BLaER1 (cell line): ENCODE measurements around the gene DEFB126.

Experiments used
- H3K27ac ChIP-seq: shearing (Covaris generic); formaldehyde crosslinking; 2 replicates; pipeline ENCODE4 v1.8.1; 2022
- H3K27me3 ChIP-seq: shearing (Covaris generic); formaldehyde crosslinking; 2 replicates; pipeline ENCODE4 v1.8.1; 2022
- H3K36me3 ChIP-seq: shearing (Covaris generic); formaldehyde crosslinking; 2 replicates; pipeline ENCODE4 v1.8.1; 2022
- H3K4me1 ChIP-seq: shearing (Covaris generic); formaldehyde crosslinking; 2 replicates; pipeline ENCODE4 v1.8.1; 2022
- H3K4me2 ChIP-seq: shearing (Covaris generic); formaldehyde crosslinking; 2 replicates; pipeline ENCODE4 v1.8.1; 2022
- H3K4me3 ChIP-seq: shearing (Covaris generic); formaldehyde crosslinking; 2 replicates; pipeline ENCODE4 v1.8.1; 2022
- H3K9ac ChIP-seq: shearing (Covaris generic); formaldehyde crosslinking; 2 replicates; pipeline ENCODE4 v1.8.1; 2022
- H3K9me3 ChIP-seq: shearing (Covaris generic); formaldehyde crosslinking; 2 replicates; pipeline ENCODE4 v1.8.1; 2022
- H4K20me1 ChIP-seq: shearing (Covaris generic); formaldehyde crosslinking; 2 replicates; pipeline ENCODE4 v1.8.1; 2022
- Cebpa-rat ChIP-seq: shearing (Covaris generic); IDR thresholded peaks from 2 replicates; pipeline ENCODE4 v1.8.1; 2022

DEFB126 gene

DNA sequence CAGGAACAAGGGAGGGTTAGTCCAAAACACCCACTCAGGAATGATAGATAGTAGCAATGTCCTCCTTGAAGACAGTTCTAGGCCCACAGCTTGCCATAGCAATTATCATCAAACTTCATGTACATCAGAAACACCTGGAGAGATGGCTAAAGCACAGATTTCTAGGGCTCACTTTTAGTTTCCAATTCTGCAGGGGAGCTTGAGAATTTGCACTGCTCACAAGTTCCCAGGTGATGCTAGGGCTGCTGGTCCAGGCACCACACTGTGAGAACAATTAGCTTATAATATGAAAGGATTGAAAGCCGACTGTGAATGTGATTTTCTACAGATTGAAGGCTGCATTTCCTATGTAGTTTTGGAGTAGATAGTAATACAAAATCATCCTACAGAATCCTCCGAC, 3.5 kb downstream of the DEFB126 start:
- Histone ChIP-seq H4K20me1 (no peaks in the 10 kb centered on the region), H3K4me2 (no peak overlapping the region), H3K4me3 (no peak overlapping the region), H3K9ac (no peak overlapping the region), H3K4me1 (no peaks in the 10 kb centered on the region), H3K9me3 (no peaks in the 10 kb centered on the region), H3K36me3 (no peaks in the 10 kb centered on the region), H3K27ac (no peak overlapping the region), H3K27me3 (no peaks in the 10 kb centered on the region)
- no peak for TF ChIP-seq Cebpa-rat

GRCh38 chr20:152131-152530, 9.7 kb downstream of the DEFB126 start:
- no peak overlapping the region for H3K4me2 ChIP-seq
- H3K27ac ChIP-seq: no peak overlapping the region
- no peaks in the 10 kb centered on the region for H3K9me3 ChIP-seq
- H3K4me1 ChIP-seq: peaks cover 3% of the 10 kb centered on the region
- no peak overlapping the region for H3K9ac ChIP-seq
- TF ChIP-seq Cebpa-rat: no peak
- no peaks in the 10 kb centered on the region for H3K36me3 ChIP-seq
- H3K4me3 ChIP-seq: no peak overlapping the region
- no peaks in the 10 kb centered on the region for H4K20me1 ChIP-seq
- H3K27me3 ChIP-seq: no peaks in the 10 kb centered on the region

DNA sequence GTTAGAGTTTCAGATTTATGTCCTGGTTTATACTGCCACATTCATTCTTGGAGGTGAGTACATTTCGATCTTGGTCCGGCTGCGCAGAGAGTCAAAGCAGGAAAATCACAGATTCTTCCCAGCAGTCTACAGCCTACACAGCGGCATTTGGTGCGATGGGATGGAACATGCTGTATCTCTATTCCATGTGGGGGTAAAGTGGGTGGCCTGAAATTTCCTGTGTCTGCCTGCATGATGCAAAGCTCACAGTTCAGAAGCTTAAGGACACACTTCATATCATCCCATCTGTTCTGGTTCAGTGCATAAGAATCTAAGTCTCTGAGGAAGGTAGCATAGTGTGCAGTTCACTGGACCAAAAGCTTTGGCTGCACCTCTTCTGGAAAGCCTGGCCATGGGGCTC, 14.8 kb downstream of the DEFB126 start, which contains the start of gene DEFB127:
TSS of gene DEFB127 (plus strand) at position 301 of the 400 bp plus-strand sequence. CDS start at position 392, 91 bp downstream.
- no peak within 1 kb of the TSS for H3K9ac ChIP-seq
- peaks cover 7% of the 10 kb centered on the region for H3K4me1 ChIP-seq
- no peak within 1 kb of the TSS for H3K27ac ChIP-seq
- H3K36me3 ChIP-seq: no peaks in the 10 kb centered on the region
- no peak within 1 kb of the TSS for H3K4me3 ChIP-seq
- H4K20me1 ChIP-seq: no peaks in the 10 kb centered on the region
- peak within 1 kb of the TSS; percentile 33 for H3K4me2 ChIP-seq
- no peaks in the 10 kb centered on the region for H3K9me3 ChIP-seq
- TF ChIP-seq Cebpa-rat: no peak
- no peaks in the 10 kb centered on the region for H3K27me3 ChIP-seq

- no peak overlapping the region for H3K27ac ChIP-seq
- H4K20me1 ChIP-seq: no peaks in the 10 kb centered on the region
- no peak for TF ChIP-seq Cebpa-rat
- no peaks in the 10 kb centered on the region for H3K27me3 ChIP-seq
- no peaks in the 10 kb centered on the region for H3K9me3 ChIP-seq
- H3K9ac ChIP-seq: no peak overlapping the region
- no peaks in the 10 kb centered on the region for H3K4me1 ChIP-seq
- H3K4me3 ChIP-seq: no peak overlapping the region
- H3K36me3 ChIP-seq: no peaks in the 10 kb centered on the region
- H3K4me2 ChIP-seq: no peak overlapping the region
Measured at GRCh38 chr20:164618-165017, 22.2 kb downstream of the DEFB126 start.

- Histone ChIP-seq H3K4me2 (no peak overlapping the region), H3K9ac (no peak overlapping the region), H3K36me3 (no peaks in the 10 kb centered on the region), H3K4me1 (no peaks in the 10 kb centered on the region), H3K9me3 (no peaks in the 10 kb centered on the region), H3K27ac (no peak overlapping the region), H3K27me3 (no peaks in the 10 kb centered on the region), H3K4me3 (no peak overlapping the region), H4K20me1 (no peaks in the 10 kb centered on the region)
- no peak for TF ChIP-seq Cebpa-rat
Measured at GRCh38 chr20:168876-169275, 26.5 kb downstream of the DEFB126 start.

GRCh38 chr20:184288-184687, 41.9 kb downstream of the DEFB126 start:
- Histone ChIP-seq H3K9me3 (peaks cover 13% of the 10 kb centered on the region; the same call in 1 of the 2 replicates), H3K4me1 (no peaks in the 10 kb centered on the region), H3K27me3 (no peaks in the 10 kb centered on the region), H3K27ac (no peak overlapping the region), H3K4me2 (no peak overlapping the region), H3K36me3 (no peaks in the 10 kb centered on the region), H4K20me1 (no peaks in the 10 kb centered on the region), H3K4me3 (no peak overlapping the region), H3K9ac (no peak overlapping the region)
- no peak for TF ChIP-seq Cebpa-rat

DNA sequence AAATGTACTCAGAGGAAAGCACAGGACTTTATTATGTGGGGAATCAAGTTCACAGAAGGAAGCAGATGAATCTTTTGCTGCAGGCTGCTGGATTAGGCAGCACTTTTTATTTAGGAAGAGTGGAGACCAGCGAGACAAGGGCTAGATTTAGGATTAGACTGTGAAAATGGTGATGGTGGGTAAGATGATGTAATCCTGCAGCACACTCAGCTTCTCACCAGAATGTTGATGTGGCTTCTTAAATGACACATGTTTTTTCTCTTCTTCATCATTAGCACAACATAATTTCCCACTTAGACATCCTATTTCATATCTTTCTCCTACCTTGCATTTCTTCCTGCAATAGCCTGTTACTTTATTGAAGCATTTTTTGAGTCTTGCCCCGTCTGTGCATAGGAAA, 45.3 kb downstream of the DEFB126 start:
- H3K27ac ChIP-seq: no peak overlapping the region

DNA sequence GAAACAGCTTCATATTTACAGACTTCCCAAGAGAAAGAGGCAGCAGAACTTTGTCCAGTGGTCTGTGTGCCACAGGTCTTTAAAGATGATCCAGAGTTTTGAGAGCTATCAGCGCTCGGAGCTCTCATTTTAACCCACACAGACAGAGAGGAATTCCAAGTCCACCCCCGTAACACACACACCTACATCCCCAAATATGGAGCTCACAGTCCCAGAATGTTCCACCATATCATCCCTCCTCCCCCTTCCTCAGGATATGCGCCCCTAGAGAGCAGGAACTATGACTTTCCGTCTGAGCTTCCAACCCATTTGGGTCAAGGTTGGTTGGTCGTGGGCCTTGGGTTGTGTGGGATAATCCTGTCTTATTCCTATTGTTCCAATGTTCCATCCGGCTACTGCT, 47.2 kb downstream of the DEFB126 start, which contains the start of gene DEFB128:
TSS of gene DEFB128 (minus strand) at position 101 of the 400 bp plus-strand sequence. CDS start at position 13, 88 bp downstream.
- no peaks in the 10 kb centered on the region for H3K36me3 ChIP-seq
- peaks cover 24% of the 10 kb centered on the region for H3K9me3 ChIP-seq
- no peak for TF ChIP-seq Cebpa-rat
- no peaks in the 10 kb centered on the region for H3K4me1 ChIP-seq
- H3K4me3 ChIP-seq: no peak within 1 kb of the TSS
- H3K4me2 ChIP-seq: no peak within 1 kb of the TSS
- H3K27ac ChIP-seq: no peak within 1 kb of the TSS
- H3K27me3 ChIP-seq: no peaks in the 10 kb centered on the region
- H4K20me1 ChIP-seq: no peaks in the 10 kb centered on the region
- no peak within 1 kb of the TSS for H3K9ac ChIP-seq

More for the DNA sequence above, 45.3 kb downstream of the DEFB126 start:
- Histone ChIP-seq H3K4me1 (no peaks in the 10 kb centered on the region), H4K20me1 (no peaks in the 10 kb centered on the region), H3K27me3 (no peaks in the 10 kb centered on the region), H3K9ac (no peak overlapping the region), H3K4me3 (no peak overlapping the region), H3K36me3 (no peaks in the 10 kb centered on the region), H3K9me3 (peaks cover 31% of the 10 kb centered on the region), H3K4me2 (no peak overlapping the region)
- TF ChIP-seq Cebpa-rat: no peak
